ENCODE measurements around the gene DNAJB6.

DNA sequence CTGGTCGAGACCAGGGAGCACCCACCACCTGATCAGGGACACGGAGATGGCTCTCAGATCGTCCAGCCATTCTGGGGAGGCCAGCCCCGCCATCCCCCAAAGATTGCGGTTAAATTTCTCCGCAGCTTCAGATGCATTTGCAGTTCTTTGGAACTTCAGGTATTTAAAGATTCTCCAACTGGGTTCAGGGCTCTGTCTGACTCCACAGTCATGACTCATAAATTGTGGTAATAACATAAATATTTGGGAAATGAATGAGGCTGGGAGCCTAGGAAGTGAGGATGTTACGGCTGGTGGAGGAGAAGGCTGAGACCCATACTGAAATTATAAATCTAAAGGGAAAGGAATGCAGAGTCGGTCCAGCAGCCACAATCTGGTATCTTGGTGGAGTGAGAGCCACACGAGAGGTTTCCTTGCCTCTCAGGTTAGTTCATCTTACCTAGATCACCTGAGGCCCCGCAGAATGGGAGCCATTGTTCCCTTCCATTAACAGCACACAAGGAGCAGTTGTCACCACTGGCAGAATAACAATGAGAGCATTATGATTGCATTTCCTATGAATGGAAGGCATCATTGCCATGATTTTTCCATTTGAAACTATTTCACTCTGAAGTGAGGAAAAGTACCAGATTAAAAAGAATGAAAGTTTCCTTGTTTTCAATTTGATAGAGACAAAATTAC, 26.7 kb upstream of the DNAJB6 start:
- TF ChIP-seq, protein P1, sequence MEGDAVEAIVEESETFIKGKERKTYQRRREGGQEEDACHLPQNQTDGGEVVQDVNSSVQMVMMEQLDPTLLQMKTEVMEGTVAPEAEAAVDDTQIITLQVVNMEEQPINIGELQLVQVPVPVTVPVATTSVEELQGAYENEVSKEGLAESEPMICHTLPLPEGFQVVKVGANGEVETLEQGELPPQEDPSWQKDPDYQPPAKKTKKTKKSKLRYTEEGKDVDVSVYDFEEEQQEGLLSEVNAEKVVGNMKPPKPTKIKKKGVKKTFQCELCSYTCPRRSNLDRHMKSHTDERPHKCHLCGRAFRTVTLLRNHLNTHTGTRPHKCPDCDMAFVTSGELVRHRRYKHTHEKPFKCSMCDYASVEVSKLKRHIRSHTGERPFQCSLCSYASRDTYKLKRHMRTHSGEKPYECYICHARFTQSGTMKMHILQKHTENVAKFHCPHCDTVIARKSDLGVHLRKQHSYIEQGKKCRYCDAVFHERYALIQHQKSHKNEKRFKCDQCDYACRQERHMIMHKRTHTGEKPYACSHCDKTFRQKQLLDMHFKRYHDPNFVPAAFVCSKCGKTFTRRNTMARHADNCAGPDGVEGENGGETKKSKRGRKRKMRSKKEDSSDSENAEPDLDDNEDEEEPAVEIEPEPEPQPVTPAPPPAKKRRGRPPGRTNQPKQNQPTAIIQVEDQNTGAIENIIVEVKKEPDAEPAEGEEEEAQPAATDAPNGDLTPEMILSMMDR (conservative IDR thresholded peaks at IDR 0.05) = no peak
- no peak for TF ChIP-seq ZFX (IDR thresholded peaks at IDR 0.05)

Measured in C4-2B (cell line).